Stimulated activated CD8-positive, alpha-beta memory T cell treated with anti-CD3 and anti-CD28 coated beads, Interleukin-15, amount 100 ng/mL, for 4 hours (primary cell): ENCODE measurements around the gene ACTRT2.

ENCODE experiments used
- DNase-seq, 2 donors: peaks; one replicate each; pipeline ENCODE4 v3.0.0-alpha.2; 2020; ENCODE audit warnings: low read depth in 2 of 2

The ACTRT2 gene

DNA sequence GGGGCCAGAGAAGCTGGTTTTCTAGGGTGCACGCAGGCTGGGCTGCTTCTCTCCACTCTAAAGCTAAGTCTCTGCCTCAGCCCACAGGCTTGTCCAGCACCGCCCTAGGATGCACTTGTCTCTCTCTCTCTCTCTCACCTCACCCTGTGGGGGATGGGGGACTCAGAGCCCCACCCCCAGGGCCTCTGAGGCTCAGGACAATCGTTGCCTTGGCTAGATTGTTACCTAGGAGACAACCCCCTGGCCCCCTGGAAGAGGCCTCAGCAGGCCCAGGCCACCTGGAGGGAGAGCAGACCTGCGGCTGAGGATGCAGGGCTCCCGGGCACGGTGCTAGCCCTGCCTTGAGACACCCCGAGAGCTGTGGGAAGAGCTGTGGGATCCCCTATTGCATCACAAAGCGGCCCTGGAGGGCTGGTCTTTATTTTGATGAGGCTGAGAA lies at the start of gene ACTRT2:
Gene ACTRT2, plus strand, starts transcription at position 235 of the 439 bp plus-strand sequence. CDS start 220 bp downstream, outside the sequence.
- DNase-seq, result no peak

DNA sequence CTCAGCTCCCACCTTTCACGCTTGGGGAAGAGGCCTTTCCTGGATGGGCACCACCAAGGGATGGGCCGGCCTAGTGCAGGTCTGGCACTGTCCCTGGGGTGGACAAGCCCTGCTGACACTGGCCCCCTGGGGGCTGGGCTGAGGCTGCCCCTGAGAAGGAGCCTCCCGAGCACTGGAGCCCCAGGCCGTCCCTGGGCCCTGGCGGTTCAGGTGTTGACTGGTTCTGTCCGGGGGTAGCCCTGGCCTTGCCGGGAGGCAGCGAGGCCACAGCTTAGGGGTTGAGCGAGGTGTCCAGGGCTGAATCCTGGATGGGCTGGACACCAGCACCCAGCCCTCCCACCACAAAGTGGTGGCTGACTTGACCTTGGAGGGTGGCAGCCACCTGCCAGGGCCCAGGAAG lies 49.7 kb upstream of the ACTRT2 start:
- no peak for DNase-seq

- no peak for DNase-seq
These were observed 49.0 kb upstream of the ACTRT2 start for GRCh38 chr1:2972011-2972878.

- no peak for DNase-seq
These were observed 48.2 kb upstream of the ACTRT2 start for GRCh38 chr1:2972879-2973575.

GRCh38 chr1:2973601-2974593 lies 47.4 kb upstream of the ACTRT2 start:
- DNase-seq, result no peak

GRCh38 chr1:2974701-2975301 lies 46.5 kb upstream of the ACTRT2 start:
- DNase-seq, result no peak

GRCh38 chr1:2975466-2976179 lies 45.6 kb upstream of the ACTRT2 start:
- no peak for DNase-seq

- no peak for DNase-seq
These were observed 45.1 kb upstream of the ACTRT2 start for GRCh38 chr1:2976180-2976562.

DNA sequence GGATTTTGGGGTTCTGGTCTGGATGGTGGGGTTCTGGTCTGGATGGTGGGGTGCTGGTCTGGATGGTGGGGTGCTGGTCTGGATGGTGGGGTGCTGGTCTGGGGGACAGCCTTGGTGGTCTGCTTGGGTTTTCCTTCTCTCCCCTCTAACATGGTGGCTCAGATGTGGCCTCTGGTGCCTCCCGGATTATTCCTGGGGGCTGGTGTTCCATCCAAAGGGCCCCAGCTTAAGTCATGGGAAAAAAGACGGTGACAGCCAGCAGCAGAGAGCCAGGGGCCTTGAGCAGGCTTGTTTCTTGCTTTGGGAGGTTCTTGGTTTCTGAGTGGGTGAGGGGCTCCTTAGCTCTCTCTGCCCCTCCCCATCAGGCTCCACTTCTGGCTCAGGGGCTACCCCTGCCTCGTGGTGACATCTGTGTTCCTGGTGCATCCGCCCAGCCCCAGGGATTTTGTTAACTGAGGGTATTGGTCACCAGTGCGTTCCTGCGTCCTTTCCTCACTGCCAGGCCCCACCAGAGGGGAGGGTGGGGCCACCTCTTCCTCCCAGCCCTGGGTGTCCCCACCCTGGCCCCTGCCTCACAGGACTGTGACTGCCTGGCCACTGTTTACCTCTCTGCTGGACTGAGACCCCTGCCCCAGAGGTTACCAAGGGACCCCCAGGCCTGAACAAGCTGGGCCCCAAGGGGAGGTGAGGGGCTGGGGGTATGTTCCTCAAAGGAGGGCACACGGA lies 43.2 kb upstream of the ACTRT2 start:
- no peak for DNase-seq

DNA sequence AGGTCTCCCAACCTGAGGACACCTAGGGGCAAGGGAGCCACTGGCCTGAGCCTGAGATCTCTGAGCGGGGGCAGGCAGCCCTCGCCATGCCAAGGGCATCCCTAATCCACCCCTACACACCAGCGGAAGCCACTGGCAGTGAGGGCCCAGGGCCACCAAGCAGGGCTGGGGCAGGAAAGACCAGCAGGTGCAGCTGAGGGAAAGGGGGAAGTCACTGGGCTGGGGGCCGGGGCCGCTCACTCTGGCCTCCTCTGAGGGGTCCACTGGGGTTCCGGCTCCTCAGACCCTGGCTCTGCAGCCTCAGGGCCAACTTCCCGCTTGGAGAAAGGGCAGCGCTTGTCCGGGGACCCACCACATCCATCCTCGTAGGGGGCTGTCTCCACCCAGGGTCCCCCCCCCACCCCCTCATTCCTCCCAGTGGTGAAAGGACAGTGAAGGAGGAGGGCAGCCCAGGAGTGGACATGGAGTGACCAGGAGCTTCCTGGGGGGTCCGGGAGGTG lies 42.5 kb upstream of the ACTRT2 start:
- DNase-seq, result no peak

DNA sequence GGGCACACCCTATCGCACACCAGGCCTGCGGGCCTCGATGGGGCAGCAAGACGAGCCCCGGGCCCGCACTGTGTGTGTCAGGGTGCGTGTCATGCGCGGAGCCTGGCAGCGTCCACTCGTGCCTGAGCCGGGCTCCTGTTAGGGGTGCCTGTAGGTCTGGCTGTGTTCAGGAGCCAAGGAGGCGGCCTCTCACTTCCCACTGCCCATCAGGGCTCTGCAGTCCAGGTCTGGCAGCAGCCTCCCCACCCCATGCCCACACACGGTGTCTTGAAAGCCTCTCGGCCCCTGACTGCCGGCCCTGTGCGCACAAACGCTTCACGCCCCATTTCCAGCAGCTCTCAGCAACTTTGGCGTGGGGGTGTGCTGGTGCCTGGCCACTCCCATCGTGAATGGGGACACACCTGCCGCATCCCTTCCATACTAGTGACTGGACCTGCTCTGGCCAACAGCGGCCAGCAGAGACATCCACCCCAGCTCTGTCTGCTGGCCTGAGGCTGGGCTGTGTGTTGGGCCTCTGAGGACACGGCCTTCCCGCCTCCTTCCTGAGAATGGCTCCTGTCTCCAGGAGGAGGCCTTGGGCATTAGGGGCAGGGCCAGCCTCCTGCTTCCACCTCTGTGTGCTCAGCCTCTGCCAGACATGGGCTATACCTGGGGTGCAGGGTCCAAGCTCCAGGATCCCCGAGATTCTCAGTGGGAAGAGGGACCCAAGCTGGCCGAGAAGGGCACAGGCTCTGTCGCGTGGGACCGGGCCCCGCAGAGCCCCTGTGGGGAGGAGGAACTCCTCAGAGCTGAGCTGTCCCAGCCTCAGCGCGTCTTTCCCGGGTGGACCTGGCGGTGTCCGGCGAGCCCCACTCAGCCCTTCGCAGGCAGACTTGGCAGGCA lies 41.8 kb upstream of the ACTRT2 start:
- no peak for DNase-seq

DNA sequence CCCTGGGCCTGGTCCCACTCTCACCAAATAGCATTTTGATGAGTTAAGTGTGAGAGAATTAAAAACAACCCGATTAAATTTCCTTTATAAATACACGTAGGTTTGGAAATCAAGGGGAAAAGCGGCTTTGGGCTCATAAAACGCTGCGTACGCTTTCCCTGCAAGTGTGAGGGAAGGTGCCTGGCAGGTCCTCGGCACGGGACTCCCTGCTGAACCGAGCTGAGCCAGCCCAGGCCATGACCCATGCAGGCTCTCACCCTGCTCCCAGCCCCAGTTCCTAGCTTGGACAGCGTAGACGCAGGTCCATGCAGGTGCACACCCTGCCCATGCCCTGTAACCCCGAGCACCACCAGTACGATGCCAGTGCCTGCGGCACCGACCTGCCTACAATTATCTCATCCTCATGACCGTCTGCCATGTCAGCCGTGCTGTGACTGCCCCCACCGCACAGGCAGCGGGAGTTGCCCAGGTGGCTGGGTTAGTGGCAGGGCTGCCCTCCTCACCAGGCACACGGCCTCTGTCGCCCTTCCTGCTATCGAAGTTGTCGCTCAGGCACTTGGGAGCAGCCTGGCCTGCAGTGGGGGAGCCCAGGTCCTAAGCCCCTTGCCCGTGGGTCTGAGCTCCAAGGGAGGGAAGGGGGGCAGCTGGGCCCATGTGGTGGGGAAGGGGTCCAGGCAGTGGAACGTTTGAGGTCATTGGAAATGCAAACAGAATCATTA lies 41.0 kb upstream of the ACTRT2 start:
- no peak for DNase-seq

- DNase-seq, result no peak
These were observed 40.4 kb upstream of the ACTRT2 start for GRCh38 chr1:2980849-2981248.

GRCh38 chr1:2981388-2981787 lies 39.9 kb upstream of the ACTRT2 start:
- no peak for DNase-seq

DNA sequence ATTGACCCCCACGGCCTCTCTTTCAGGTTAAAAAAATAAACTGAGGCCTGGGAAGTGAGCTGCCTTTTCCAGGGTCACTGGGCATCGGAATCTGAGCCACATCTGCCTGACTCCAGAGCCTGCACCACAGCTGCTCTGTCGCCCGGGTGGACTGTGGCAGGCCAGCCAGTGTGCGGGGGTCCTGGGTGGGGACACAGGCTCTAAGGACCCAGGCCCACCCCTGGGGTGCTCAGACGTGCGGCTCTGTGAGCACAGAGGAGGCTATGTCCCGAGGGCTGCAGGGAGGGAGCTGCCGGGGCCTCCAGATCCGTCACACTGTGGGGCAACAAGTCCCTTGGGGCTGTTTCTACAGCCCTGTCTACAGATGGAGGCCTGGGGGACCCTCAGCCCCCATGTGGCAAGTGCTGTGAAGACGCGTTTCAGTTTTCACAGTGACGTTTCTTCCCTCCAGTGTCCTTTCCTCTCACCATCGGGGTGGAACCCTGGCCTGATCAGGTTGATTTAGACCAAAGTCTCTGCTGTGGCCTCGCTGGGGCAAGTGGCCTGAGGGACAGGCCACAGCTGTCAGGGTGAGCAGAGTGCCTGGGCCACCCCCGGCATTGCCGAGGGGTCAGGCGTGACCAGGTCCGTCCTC lies 39.2 kb upstream of the ACTRT2 start:
- DNase-seq, result no peak

DNA sequence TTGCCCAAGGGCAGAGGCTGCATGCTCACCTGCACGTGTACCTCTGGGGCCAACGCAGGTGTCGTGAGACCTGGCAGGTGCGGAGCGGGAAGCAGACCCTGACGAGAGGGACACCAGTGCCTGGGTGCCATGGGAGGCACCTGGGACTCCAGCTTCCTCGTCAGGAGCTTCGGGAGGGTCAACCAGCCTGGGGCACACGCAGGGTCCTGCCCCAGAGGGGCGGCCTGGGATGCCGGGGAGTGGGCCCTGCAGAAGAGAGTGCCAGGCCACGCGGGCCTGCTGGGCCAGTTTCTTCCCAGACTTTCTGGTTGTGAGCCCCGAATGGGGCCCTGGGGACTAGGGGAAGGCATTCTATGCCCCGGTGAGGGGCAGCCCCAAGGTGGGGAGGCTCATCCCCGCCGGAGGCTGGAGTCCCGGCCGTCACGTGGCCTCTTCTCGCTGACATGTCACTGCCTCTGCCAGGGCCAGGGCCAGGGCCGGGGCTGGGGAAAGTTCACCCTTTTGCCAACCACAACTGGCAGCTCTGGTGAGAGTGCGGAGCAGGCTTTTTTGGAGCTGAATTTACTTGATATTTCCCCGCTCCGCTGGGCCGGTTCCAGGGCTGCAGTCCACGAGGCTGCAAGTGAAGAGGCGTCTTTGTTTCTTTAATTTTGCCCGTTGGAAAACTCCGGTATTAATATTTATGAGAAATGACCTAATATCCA lies 38.5 kb upstream of the ACTRT2 start:
- DNase-seq, result no peak

- no peak for DNase-seq
These were observed 38.0 kb upstream of the ACTRT2 start for GRCh38 chr1:2983319-2983705.
